ENCODE results near the gene IL1RL1.

GRCh38 chr2:102392942-102393341 is 81.6 kb downstream of the IL1RL1 start:
- TF ChIP-seq, protein P1, sequence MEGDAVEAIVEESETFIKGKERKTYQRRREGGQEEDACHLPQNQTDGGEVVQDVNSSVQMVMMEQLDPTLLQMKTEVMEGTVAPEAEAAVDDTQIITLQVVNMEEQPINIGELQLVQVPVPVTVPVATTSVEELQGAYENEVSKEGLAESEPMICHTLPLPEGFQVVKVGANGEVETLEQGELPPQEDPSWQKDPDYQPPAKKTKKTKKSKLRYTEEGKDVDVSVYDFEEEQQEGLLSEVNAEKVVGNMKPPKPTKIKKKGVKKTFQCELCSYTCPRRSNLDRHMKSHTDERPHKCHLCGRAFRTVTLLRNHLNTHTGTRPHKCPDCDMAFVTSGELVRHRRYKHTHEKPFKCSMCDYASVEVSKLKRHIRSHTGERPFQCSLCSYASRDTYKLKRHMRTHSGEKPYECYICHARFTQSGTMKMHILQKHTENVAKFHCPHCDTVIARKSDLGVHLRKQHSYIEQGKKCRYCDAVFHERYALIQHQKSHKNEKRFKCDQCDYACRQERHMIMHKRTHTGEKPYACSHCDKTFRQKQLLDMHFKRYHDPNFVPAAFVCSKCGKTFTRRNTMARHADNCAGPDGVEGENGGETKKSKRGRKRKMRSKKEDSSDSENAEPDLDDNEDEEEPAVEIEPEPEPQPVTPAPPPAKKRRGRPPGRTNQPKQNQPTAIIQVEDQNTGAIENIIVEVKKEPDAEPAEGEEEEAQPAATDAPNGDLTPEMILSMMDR (IDR thresholded peaks at IDR 0.05) = no peak
- TF ChIP-seq POLR2A (IDR thresholded peaks at IDR 0.05) = no peak

All from Peyer's patch (tissue), 4 donors.